ENCODE results near the gene CYCS.
"Not testable (repeated sequence)": the region's sequence is repeated elsewhere in the genome, so short reads cannot be mapped to it uniquely, and the experiment has no call there.

CYCS gene

GRCh38 chr7:25169683-25170082, 44.6 kb upstream of the CYCS start:
- Histone ChIP-seq H3K18ac (ENCODE audit: low read depth in 1 of 2, low read length in 2 of 2) (no peak overlapping the region), H3K4me3 (ENCODE audit: insufficient read depth in 1 of 2, low read depth in 1 of 2, low read length in 2 of 2) (no peak overlapping the region), H4K91ac (ENCODE audit: low read length) (no peak overlapping the region), H2BK15ac (ENCODE audit: low read depth, poor library complexity, severe bottlenecking) (no peak overlapping the region), H3K4me1 (ENCODE audit: control insufficient read depth, insufficient read depth, low read depth, low read length) (no peaks in the 10 kb centered on the region), H2BK120ac (ENCODE audit: low read depth, low read length) (no peak overlapping the region), H3K9ac (ENCODE audit: low read length) (no peak overlapping the region), H3K36me3 (ENCODE audit: control insufficient read depth in 1 of 2, insufficient read depth in 2 of 2, low read depth in 1 of 2, low read length in 2 of 2) (no peaks in the 10 kb centered on the region), H3K9me3 (ENCODE audit: control insufficient read depth, low read length) (no peaks in the 10 kb centered on the region), H3K27ac (ENCODE audit: low read length, poor library complexity, severe bottlenecking) (no peak overlapping the region), H3K14ac (ENCODE audit: low read length in 2 of 2) (no peak overlapping the region), H3K27me3 (ENCODE audit: control insufficient read depth in 1 of 2, insufficient read depth in 1 of 2, low read length in 2 of 2) (no peaks in the 10 kb centered on the region), H2BK5ac (ENCODE audit: low read depth, low read length, poor library complexity, severe bottlenecking) (no peak overlapping the region), H2BK12ac (ENCODE audit: low read length in 2 of 2) (no peak overlapping the region), H2AK5ac (ENCODE audit: low read length, severe bottlenecking) (no peak overlapping the region), H3K79me1 (replicated peaks; ENCODE audit: low read length, poor library complexity, severe bottlenecking) (no peaks in the 10 kb centered on the region), H3K4ac (ENCODE audit: low read depth in 1 of 2, low read length in 2 of 2) (no peak overlapping the region), H3K23ac (ENCODE audit: low read length in 2 of 2) (no peak overlapping the region), H3K4me2 (ENCODE audit: low read length, poor library complexity, severe bottlenecking) (no peak overlapping the region), H4K8ac (ENCODE audit: low read length) (no peak overlapping the region), H2AFZ (ENCODE audit: low read depth, low read length) (no peak overlapping the region)
- WGBS: 96% methylated on average over 5 of the region's 7 CpGs
- no peak for DNase-seq

- WGBS: 77% methylated on average over 4 of the region's 4 CpGs
- no peak overlapping the region for H2AFZ ChIP-seq (ENCODE audit: low read depth, low read length)
- no peaks in the 10 kb centered on the region for H3K4me1 ChIP-seq (ENCODE audit: control insufficient read depth, insufficient read depth, low read depth, low read length)
- H3K9ac ChIP-seq (ENCODE audit: low read length): no peak overlapping the region
- no peak overlapping the region for H3K18ac ChIP-seq (ENCODE audit: low read depth in 1 of 2, low read length in 2 of 2)
- H4K8ac ChIP-seq (ENCODE audit: low read length): no peak overlapping the region
- H2BK12ac ChIP-seq (ENCODE audit: low read length in 2 of 2): no peak overlapping the region
- no peak overlapping the region for H2BK5ac ChIP-seq (ENCODE audit: low read depth, low read length, poor library complexity, severe bottlenecking)
- no peak overlapping the region for H2BK120ac ChIP-seq (ENCODE audit: low read depth, low read length)
- H3K27me3 ChIP-seq (ENCODE audit: control insufficient read depth in 1 of 2, insufficient read depth in 1 of 2, low read length in 2 of 2): no peaks in the 10 kb centered on the region
- DNase-seq: no peak
- no peaks in the 10 kb centered on the region for H3K79me1 ChIP-seq (replicated peaks; ENCODE audit: low read length, poor library complexity, severe bottlenecking)
- no peak overlapping the region for H3K4me2 ChIP-seq (ENCODE audit: low read length, poor library complexity, severe bottlenecking)
- no peaks in the 10 kb centered on the region for H3K9me3 ChIP-seq (ENCODE audit: control insufficient read depth, low read length)
- no peak overlapping the region for H3K27ac ChIP-seq (ENCODE audit: low read length, poor library complexity, severe bottlenecking)
- no peak overlapping the region for H4K91ac ChIP-seq (ENCODE audit: low read length)
- H3K23ac ChIP-seq (ENCODE audit: low read length in 2 of 2): no peak overlapping the region
- no peak overlapping the region for H2AK5ac ChIP-seq (ENCODE audit: low read length, severe bottlenecking)
- H3K14ac ChIP-seq (ENCODE audit: low read length in 2 of 2): no peak overlapping the region
- no peak overlapping the region for H3K4me3 ChIP-seq (ENCODE audit: insufficient read depth in 1 of 2, low read depth in 1 of 2, low read length in 2 of 2)
- H2BK15ac ChIP-seq (ENCODE audit: low read depth, poor library complexity, severe bottlenecking): no peak overlapping the region
- no peaks in the 10 kb centered on the region for H3K36me3 ChIP-seq (ENCODE audit: control insufficient read depth in 1 of 2, insufficient read depth in 2 of 2, low read depth in 1 of 2, low read length in 2 of 2)
- H3K4ac ChIP-seq (ENCODE audit: low read depth in 1 of 2, low read length in 2 of 2): no peak overlapping the region
Measured at GRCh38 chr7:25168145-25168544, 43.1 kb upstream of the CYCS start.

GRCh38 chr7:25167262-25167843, 42.3 kb upstream of the CYCS start:
- Histone ChIP-seq H4K91ac (ENCODE audit: low read length) (no peak overlapping the region), H3K9ac (ENCODE audit: low read length) (no peak overlapping the region), H2BK120ac (ENCODE audit: low read depth, low read length) (no peak overlapping the region), H3K36me3 (ENCODE audit: control insufficient read depth in 1 of 2, insufficient read depth in 2 of 2, low read depth in 1 of 2, low read length in 2 of 2) (no peaks in the 10 kb centered on the region), H3K4me2 (ENCODE audit: low read length, poor library complexity, severe bottlenecking) (no peak overlapping the region), H2AFZ (ENCODE audit: low read depth, low read length) (no peak overlapping the region), H3K4me3 (ENCODE audit: insufficient read depth in 1 of 2, low read depth in 1 of 2, low read length in 2 of 2) (no peak overlapping the region), H2AK5ac (ENCODE audit: low read length, severe bottlenecking) (no peak overlapping the region), H3K14ac (ENCODE audit: low read length in 2 of 2) (no peak overlapping the region), H3K9me3 (ENCODE audit: control insufficient read depth, low read length) (no peaks in the 10 kb centered on the region), H4K8ac (ENCODE audit: low read length) (no peak overlapping the region), H2BK5ac (ENCODE audit: low read depth, low read length, poor library complexity, severe bottlenecking) (no peak overlapping the region), H3K4ac (ENCODE audit: low read depth in 1 of 2, low read length in 2 of 2) (no peak overlapping the region), H3K79me1 (replicated peaks; ENCODE audit: low read length, poor library complexity, severe bottlenecking) (no peaks in the 10 kb centered on the region), H3K27me3 (ENCODE audit: control insufficient read depth in 1 of 2, insufficient read depth in 1 of 2, low read length in 2 of 2) (no peaks in the 10 kb centered on the region), H3K27ac (ENCODE audit: low read length, poor library complexity, severe bottlenecking) (no peak overlapping the region), H2BK15ac (ENCODE audit: low read depth, poor library complexity, severe bottlenecking) (no peak overlapping the region), H2BK12ac (ENCODE audit: low read length in 2 of 2) (no peak overlapping the region), H3K18ac (ENCODE audit: low read depth in 1 of 2, low read length in 2 of 2) (no peak overlapping the region), H3K23ac (ENCODE audit: low read length in 2 of 2) (no peak overlapping the region), H3K4me1 (ENCODE audit: control insufficient read depth, insufficient read depth, low read depth, low read length) (no peaks in the 10 kb centered on the region)
- 98% methylated on average over 2 of the region's 3 CpGs for WGBS
- no peak for DNase-seq

- not testable (repeated sequence) for H2BK120ac ChIP-seq (ENCODE audit: low read depth, low read length); H3K4me1 ChIP-seq (ENCODE audit: control insufficient read depth, insufficient read depth, low read depth, low read length); H2AFZ ChIP-seq (ENCODE audit: low read depth, low read length); H3K79me1 ChIP-seq (replicated peaks; ENCODE audit: low read length, poor library complexity, severe bottlenecking); H2BK12ac ChIP-seq (ENCODE audit: low read length in 2 of 2); H3K27me3 ChIP-seq (ENCODE audit: control insufficient read depth in 1 of 2, insufficient read depth in 1 of 2, low read length in 2 of 2); H3K9me3 ChIP-seq (ENCODE audit: control insufficient read depth, low read length); H4K91ac ChIP-seq (ENCODE audit: low read length); H3K36me3 ChIP-seq (ENCODE audit: control insufficient read depth in 1 of 2, insufficient read depth in 2 of 2, low read depth in 1 of 2, low read length in 2 of 2); H3K9ac ChIP-seq (ENCODE audit: low read length); H4K8ac ChIP-seq (ENCODE audit: low read length); H3K14ac ChIP-seq (ENCODE audit: low read length in 2 of 2); H3K4ac ChIP-seq (ENCODE audit: low read depth in 1 of 2, low read length in 2 of 2); H2BK15ac ChIP-seq (ENCODE audit: low read depth, poor library complexity, severe bottlenecking); H3K4me2 ChIP-seq (ENCODE audit: low read length, poor library complexity, severe bottlenecking); H3K18ac ChIP-seq (ENCODE audit: low read depth in 1 of 2, low read length in 2 of 2); H3K23ac ChIP-seq (ENCODE audit: low read length in 2 of 2); H2BK5ac ChIP-seq (ENCODE audit: low read depth, low read length, poor library complexity, severe bottlenecking); H2AK5ac ChIP-seq (ENCODE audit: low read length, severe bottlenecking); H3K4me3 ChIP-seq (ENCODE audit: insufficient read depth in 1 of 2, low read depth in 1 of 2, low read length in 2 of 2); H3K27ac ChIP-seq (ENCODE audit: low read length, poor library complexity, severe bottlenecking)
- WGBS: 37% methylated on average over 9 of the region's 11 CpGs
- peak; percentile 43 for DNase-seq
Measured at GRCh38 chr7:25159983-25160596, 35.0 kb upstream of the CYCS start.

Measured in mesenchymal stem cell (in vitro differentiated cells and primary cell).